Prostate gland (tissue), 2 donors: ENCODE data around the gene NPR3. TPM values are rescaled to one million over a fixed set of nuclear protein-coding genes. Genes with fewer than 3 reads are reported as not detected.

ENCODE experiments used
- DNase-seq: peaks from one replicate; pipeline ENCODE4 v3.0.0-alpha.2; 2019; ENCODE audit warnings: low spot score
- H3K27ac ChIP-seq, 2 donors: fragments of 200-600 bp; sonication (generic); 2 replicates each; pipeline ENCODE4 v1.5.1; 2017 to 2019
- H3K27me3 ChIP-seq: fragments of 200-600 bp; sonication (generic); replicated peaks from 2 replicates; pipeline ENCODE4 v1.5.1; 2019; ENCODE audit not compliant: insufficient read depth
- H3K36me3 ChIP-seq, 2 donors: fragments of 200-600 bp; sonication (generic); 1 replicate in 1 of 2; 2 replicates in 1 of 2; pipeline versions ENCODE4 v1.5.1 to v1.8.1; 2017 to 2019
- H3K4me1 ChIP-seq: fragments of 200-600 bp; sonication (generic); replicated peaks from 2 replicates; pipeline ENCODE4 v1.5.1; 2019
- H3K4me3 ChIP-seq, 2 donors: fragments of 200-600 bp; sonication (generic); 2 replicates each; pipeline ENCODE4 v1.5.1; 2017 to 2019
- H3K9me3 ChIP-seq: fragments of 200-600 bp; sonication (generic); 2 replicates; pipeline ENCODE4 v1.5.1; 2017
- POLR2A ChIP-seq: fragments of 450-650 bp; IDR thresholded peaks from one replicate; pipeline ENCODE4 v1.6.1; 2016; ENCODE audit warnings: antibody characterized with exemption, mild to moderate bottlenecking
- POLR2AphosphoS5 ChIP-seq: sonication (generic); formaldehyde crosslinking; IDR thresholded peaks from one replicate; pipeline ENCODE4 v1.6.1; 2017; ENCODE audit warnings: antibody characterized with exemption
- WGBS: methylation state at CpG from one replicate; pipeline ENCODE4 v1.1.5; 2018; 5-methylcytosine and 5-hydroxymethylcytosine counted together
- intact Hi-C: fragments of 100-400 bp; cut with DNase I; formaldehyde crosslinking; loops from one replicate; pipeline ENCODE4 v1.14.2; 2022
- total RNA-seq, 2 donors: library from RNA; depleted of rRNA; stranded (reverse); fragments of >200 nt; gene quantifications; one replicate each; pipeline ENCODE4 v1.1.0, GENCODE V29; 2016
- TF ChIP-seq, protein P1 (sequence below), 4 experiments: fragments of 200-600 bp in 2 of 4; fragments of 450-650 bp in 2 of 4; sonication (generic) in 2 of 4; IDR thresholded peaks; 1 replicate in 3 of 4; 2 replicates in 1 of 4; pipeline ENCODE4 v1.5.1; 2016 to 2019; ENCODE audit warnings: antibody characterized with exemption in 4 of 4, mild to moderate bottlenecking in 2 of 4, moderate library complexity in 2 of 4

NPR3 gene
- total RNA-seq, 2 donors from 2014 or later = 4.3 to 23.9 TPM

DNA sequence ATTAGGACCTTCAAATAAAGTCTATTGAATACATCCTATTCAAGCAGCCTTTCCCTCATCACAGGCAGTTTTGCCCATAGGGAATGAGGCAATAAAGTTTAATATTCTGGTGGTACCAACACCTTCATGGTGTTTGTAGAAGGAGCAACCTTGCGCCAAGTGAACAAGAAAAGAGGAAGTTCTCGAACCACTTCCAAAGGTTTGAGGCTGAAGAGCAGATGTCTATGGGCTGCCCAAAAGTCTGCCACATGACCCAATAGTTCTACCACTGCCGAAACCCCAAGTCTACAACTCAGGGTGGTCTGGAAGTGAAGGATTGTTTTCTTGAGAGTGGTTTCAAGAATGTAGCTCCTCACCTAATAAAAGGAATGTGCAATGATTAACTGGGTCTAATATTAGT lies 123.1 kb downstream of the NPR3 start:
- H3K27ac ChIP-seq = no peak overlapping the region
- intact Hi-C loops = no loop called here
- H3K27me3 ChIP-seq = no peaks in the 10 kb centered on the region
- no peak overlapping the region for H3K4me3 ChIP-seq
- H3K36me3 ChIP-seq = no peaks in the 10 kb centered on the region
- 79% methylated on average over 3 of the region's 3 CpGs for WGBS
- no peak for TF ChIP-seq POLR2A
- TF ChIP-seq, protein P1, sequence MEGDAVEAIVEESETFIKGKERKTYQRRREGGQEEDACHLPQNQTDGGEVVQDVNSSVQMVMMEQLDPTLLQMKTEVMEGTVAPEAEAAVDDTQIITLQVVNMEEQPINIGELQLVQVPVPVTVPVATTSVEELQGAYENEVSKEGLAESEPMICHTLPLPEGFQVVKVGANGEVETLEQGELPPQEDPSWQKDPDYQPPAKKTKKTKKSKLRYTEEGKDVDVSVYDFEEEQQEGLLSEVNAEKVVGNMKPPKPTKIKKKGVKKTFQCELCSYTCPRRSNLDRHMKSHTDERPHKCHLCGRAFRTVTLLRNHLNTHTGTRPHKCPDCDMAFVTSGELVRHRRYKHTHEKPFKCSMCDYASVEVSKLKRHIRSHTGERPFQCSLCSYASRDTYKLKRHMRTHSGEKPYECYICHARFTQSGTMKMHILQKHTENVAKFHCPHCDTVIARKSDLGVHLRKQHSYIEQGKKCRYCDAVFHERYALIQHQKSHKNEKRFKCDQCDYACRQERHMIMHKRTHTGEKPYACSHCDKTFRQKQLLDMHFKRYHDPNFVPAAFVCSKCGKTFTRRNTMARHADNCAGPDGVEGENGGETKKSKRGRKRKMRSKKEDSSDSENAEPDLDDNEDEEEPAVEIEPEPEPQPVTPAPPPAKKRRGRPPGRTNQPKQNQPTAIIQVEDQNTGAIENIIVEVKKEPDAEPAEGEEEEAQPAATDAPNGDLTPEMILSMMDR (IDR thresholded peaks at IDR 0.05) = no peak
- TF ChIP-seq POLR2AphosphoS5 = no peak
- H3K4me1 ChIP-seq = no peaks in the 10 kb centered on the region
- no peak for DNase-seq
- no peaks in the 10 kb centered on the region for H3K9me3 ChIP-seq

DNA sequence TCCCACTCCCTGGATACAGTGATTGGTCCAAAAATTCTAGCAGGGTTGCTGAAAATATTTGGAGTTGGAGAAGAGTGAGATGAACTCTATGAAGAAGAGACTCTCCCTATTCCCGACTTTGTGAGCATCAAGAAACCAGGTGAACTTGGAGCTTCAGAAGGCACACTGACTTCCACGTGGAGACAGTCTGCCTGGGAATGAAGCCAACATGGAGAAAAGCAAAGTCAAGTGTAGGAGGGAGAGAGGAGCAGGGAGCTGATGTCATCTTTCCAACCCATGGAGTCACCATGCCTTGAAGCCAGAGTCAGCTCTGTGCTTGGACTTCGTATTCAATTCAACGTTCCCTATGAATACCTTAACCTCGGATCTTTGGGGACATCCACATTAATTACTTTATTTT lies 125.1 kb downstream of the NPR3 start:
- no peaks in the 10 kb centered on the region for H3K36me3 ChIP-seq
- intact Hi-C loops = no loop called here
- H3K4me3 ChIP-seq = no peak overlapping the region
- DNase-seq = no peak
- WGBS = 78% methylated on average over 5 of the region's 5 CpGs
- TF ChIP-seq, protein P1 (IDR thresholded peaks at IDR 0.05) = no peak
- TF ChIP-seq POLR2AphosphoS5 (no peak), POLR2A (no peak)
- no peaks in the 10 kb centered on the region for H3K4me1 ChIP-seq
- H3K27ac ChIP-seq = no peak overlapping the region
- no peaks in the 10 kb centered on the region for H3K27me3 ChIP-seq
- H3K9me3 ChIP-seq = no peaks in the 10 kb centered on the region

DNA sequence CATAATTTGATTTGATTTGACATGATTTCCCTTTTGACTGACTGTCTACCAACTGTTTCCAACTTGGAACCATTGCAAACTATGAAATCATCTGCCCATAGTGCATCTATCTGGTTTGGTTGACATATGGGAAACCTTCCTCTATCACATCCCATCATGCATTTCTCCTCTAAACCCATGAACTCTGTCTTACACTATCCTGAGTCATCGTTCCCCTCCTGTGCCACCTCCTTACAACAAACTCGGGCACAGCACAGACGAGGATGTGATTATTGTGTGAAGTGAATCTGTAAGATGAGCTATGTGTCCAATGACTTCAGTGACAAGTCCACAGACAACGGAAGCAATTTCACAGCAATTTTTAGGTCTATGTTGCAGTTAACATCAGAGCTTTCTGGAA lies 126.1 kb downstream of the NPR3 start:
- WGBS = 99% methylated on average over 4 of the region's 4 CpGs
- no peak for DNase-seq
- no peak overlapping the region for H3K27ac ChIP-seq
- H3K9me3 ChIP-seq = no peaks in the 10 kb centered on the region
- no peaks in the 10 kb centered on the region for H3K4me1 ChIP-seq
- H3K4me3 ChIP-seq = no peak overlapping the region
- no peaks in the 10 kb centered on the region for H3K27me3 ChIP-seq
- no peaks in the 10 kb centered on the region for H3K36me3 ChIP-seq
- intact Hi-C loops = no loop called here
- no peak for TF ChIP-seq POLR2AphosphoS5
- no peak for TF ChIP-seq POLR2A
- TF ChIP-seq, protein P1 (IDR thresholded peaks at IDR 0.05) = no peak

DNA sequence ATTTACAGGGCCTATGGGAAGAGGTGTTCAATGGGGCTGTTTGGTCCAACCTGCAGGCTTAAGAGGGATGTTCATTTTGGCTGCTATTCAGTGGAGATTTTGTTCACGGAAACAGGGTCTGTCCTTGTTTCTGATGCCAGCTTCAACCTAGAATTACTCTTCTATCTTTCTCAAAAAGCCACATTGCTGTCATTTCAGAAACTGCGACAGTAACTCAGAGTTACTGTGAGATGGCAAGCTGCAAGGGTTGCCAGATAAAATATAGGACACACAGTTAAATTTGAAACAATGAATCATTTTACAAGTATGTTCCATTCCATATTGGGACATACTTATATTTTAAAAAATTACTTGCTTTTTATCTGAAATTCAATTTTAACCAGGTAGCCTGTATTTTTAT lies 128.0 kb downstream of the NPR3 start:
- no peak overlapping the region for H3K4me3 ChIP-seq
- H3K36me3 ChIP-seq = no peaks in the 10 kb centered on the region
- no peak overlapping the region for H3K27ac ChIP-seq
- 92% methylated on average over 2 of the region's 2 CpGs for WGBS
- intact Hi-C loops = no loop called here
- no peaks in the 10 kb centered on the region for H3K27me3 ChIP-seq
- no peaks in the 10 kb centered on the region for H3K9me3 ChIP-seq
- TF ChIP-seq POLR2A = no peak
- TF ChIP-seq, protein P1 (IDR thresholded peaks at IDR 0.05) = no peak
- no peak for TF ChIP-seq POLR2AphosphoS5
- no peak for DNase-seq
- H3K4me1 ChIP-seq = peaks cover 5% of the 10 kb centered on the region

DNA sequence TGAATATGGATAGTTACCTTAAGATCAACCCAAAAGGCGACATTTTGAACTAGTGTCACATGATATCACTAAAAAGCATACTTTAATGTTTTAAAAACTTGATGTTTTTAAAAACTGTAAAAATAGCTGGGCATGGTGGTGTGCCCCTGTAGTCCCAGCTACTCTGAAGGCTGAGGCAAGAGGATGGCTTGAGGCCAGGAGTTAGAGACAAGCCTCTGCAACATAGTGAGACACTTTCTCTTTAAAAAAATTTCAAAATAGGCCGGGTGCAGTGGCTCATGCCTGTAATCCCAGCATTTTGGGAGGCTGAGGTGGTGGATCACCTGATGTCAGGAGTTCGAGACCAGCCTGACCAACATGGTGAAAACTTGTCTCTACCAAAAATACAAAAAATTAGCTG lies 129.5 kb downstream of the NPR3 start:
- 77% methylated on average over 3 of the region's 3 CpGs for WGBS
- Histone ChIP-seq H3K27me3 (no peaks in the 10 kb centered on the region), H3K9me3 (no peaks in the 10 kb centered on the region), H3K36me3 (no peaks in the 10 kb centered on the region), H3K4me1 (peaks cover 5% of the 10 kb centered on the region), H3K4me3 (no peak overlapping the region), H3K27ac (no peak overlapping the region)
- TF ChIP-seq POLR2A (no peak), POLR2AphosphoS5 (no peak)
- TF ChIP-seq, protein P1 (IDR thresholded peaks at IDR 0.05) = no peak
- no peak for DNase-seq
- intact Hi-C loops = no loop called here

Other genes starting within 250 kb of the NPR3 start
- 100 to 1,000 TPM; 135 to 190 TPM for gene SUB1, start 125.8 kb upstream of the NPR3 start, total RNA-seq